Measurements from ENCODE around the gene ALG1.
A peak's percentile ranks its signal among the peaks of the same experiment; 100 is the strongest.

ALG1 gene

DNA sequence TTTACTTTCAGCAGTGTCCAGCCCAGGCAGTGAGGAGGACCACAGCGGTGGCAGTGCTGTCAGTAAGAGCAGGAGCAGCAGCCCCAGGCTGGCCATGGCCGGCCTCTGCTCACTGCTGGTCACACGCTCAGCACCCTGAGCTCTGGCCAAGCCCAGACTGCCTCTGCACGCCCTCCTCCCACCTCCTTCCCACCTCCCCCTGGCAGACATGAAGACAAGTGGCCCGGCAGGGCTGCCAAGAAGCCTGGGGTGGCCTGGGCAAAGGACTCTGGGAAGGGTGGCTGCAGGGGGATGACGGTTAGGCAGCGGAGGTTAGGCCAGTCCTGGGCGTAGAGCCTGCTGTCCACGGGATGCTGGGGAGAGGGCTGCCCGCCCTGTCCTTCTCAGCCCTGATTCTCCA lies 5.8 kb upstream of the ALG1 start, which contains the start of gene C16orf89:
Gene C16orf89 (minus strand): TSS at position 144 of the 400 bp plus-strand sequence. CDS start 48 bp downstream, at position 96.
- no peak within 1 kb of the TSS for H3K4me3 ChIP-seq (replicated peaks; ENCODE audit: low read depth, low read length)
- TF ChIP-seq, protein P1, sequence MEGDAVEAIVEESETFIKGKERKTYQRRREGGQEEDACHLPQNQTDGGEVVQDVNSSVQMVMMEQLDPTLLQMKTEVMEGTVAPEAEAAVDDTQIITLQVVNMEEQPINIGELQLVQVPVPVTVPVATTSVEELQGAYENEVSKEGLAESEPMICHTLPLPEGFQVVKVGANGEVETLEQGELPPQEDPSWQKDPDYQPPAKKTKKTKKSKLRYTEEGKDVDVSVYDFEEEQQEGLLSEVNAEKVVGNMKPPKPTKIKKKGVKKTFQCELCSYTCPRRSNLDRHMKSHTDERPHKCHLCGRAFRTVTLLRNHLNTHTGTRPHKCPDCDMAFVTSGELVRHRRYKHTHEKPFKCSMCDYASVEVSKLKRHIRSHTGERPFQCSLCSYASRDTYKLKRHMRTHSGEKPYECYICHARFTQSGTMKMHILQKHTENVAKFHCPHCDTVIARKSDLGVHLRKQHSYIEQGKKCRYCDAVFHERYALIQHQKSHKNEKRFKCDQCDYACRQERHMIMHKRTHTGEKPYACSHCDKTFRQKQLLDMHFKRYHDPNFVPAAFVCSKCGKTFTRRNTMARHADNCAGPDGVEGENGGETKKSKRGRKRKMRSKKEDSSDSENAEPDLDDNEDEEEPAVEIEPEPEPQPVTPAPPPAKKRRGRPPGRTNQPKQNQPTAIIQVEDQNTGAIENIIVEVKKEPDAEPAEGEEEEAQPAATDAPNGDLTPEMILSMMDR (IDR thresholded peaks at IDR 0.05; ENCODE audit: low read length, missing control alignments): no peak
- DNase-seq (ENCODE audit: low read depth): no peak

DNA sequence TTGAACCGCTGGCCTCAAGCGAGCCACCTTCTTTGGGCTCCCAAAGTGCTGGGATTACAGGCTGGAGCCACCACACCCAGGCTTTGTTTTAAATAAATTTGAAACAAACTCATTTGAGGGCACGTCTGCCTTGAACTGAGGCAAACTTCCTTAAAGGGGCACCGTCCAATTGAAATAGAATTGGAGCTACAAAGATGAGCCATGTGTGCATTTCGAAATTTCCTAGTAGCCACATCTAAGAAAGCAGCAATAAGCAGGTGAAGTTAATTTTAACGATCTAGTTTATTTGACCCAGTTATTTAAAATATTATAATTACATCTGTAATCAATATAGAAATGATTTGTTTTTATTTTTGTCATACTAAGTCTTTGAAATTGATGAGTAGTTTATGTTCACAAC lies 5.1 kb upstream of the ALG1 start:
- TF ChIP-seq, protein P1 (IDR thresholded peaks at IDR 0.05; ENCODE audit: low read length, missing control alignments): no peak
- DNase-seq (ENCODE audit: low read depth): no peak
- no peak overlapping the region for H3K4me3 ChIP-seq (replicated peaks; ENCODE audit: low read depth, low read length)

GRCh38 chr16:5069048-5069447 lies 2.6 kb upstream of the ALG1 start:
- no peak for DNase-seq (ENCODE audit: low read depth)
- TF ChIP-seq, protein P1 (IDR thresholded peaks at IDR 0.05; ENCODE audit: low read length, missing control alignments): no peak
- H3K4me3 ChIP-seq (replicated peaks; ENCODE audit: low read depth, low read length): no peak overlapping the region

DNA sequence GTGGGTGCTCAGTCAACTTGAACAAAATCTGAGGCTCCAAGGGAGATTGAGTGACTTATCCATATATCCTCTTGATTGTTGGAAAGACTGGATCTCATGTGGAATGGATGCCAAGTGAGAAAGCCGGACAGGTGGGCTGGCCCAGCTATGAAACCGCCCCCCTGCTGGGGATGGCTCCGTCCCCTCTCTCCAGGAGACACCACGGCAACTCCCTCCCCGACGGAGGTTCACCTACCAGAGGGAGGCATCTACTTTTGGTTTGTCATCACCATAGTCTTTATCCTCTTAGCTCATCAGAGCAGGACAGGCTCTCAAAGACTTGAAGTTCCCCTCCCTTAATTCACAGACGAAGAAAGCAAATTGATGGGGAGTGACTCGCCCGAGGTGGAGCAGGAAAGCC lies 1.8 kb upstream of the ALG1 start:
- no peak overlapping the region for H3K4me3 ChIP-seq (replicated peaks; ENCODE audit: low read depth, low read length)
- TF ChIP-seq, protein P1 (IDR thresholded peaks at IDR 0.05; ENCODE audit: low read length, missing control alignments): no peak

GRCh38 chr16:5070431-5071186 lies 1.0 kb upstream of the ALG1 start:
- DNase-seq (ENCODE audit: low read depth): no peak
- TF ChIP-seq, protein P1 (IDR thresholded peaks at IDR 0.05; ENCODE audit: low read length, missing control alignments): no peak
- no peak overlapping the region for H3K4me3 ChIP-seq (replicated peaks; ENCODE audit: low read depth, low read length)

More for the DNA sequence above, 1.8 kb upstream of the ALG1 start:
- DNase-seq (ENCODE audit: low read depth): no peak

DNA sequence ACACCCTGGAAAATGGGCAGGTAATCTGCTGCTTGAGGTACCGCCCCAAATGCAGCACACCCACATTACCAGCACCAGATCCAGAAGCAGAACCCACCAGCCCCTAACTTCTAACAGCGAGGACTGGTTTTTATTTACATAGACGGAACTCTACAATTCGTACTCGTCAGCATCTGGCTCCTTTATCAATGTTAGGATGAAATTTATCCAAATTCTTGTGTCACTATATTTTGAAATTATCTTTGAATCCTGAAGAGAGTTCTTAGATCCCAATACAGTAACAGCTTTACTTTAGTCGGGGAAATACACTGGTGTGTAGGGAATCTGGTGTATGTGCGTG lies 332 bp upstream of the ALG1 start:
- DNase-seq (ENCODE audit: low read depth): no peak
- TF ChIP-seq, protein P1 (IDR thresholded peaks at IDR 0.05; ENCODE audit: low read length, missing control alignments): no peak
- H3K4me3 ChIP-seq (replicated peaks; ENCODE audit: low read depth, low read length): peak overlapping the region; percentile 84
